ENCODE data around the gene NCAPG2.

NCAPG2 gene

DNA sequence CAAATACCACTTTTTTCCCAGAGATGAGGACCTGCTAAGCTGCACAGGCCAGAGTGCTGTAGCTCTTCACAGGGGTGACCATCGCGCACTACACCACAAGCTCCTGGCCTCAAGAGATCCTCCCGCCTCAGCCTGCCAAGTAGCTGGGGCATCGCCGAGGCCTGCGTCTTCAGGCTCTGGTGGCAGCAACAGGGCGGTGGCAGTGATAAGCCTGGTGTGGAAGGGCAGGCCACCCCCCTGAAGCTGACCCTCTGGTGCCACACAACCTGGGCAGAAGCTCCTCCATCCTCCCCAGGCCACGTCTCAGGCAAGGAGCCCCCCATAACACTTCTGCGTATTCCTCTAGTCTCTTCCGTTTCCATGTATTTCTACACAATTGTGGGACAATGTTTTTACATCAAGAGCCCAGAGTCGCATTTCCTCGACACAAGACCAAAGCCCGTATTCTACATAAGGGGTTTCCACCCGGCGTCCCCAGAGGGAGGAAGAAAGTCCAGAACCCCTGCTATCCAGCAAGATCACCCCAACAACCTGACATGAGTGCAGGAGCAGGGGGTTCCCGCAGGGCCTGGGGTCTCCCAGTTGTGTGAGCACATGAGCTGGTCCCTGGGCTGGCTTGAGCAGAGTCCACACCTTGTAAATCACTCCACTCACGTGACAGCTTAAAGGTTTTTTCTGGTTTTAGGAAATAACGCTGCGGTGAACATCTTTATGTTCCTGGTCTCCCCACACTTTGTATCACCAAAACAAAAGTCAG lies 37.6 kb upstream of the NCAPG2 start:
- ChIA-PET POLR2A (interaction anchor here (0.9 kb wide), 1 partner anchor 37 kb away, joined by 4 read pairs; the partner anchor contains the start of gene NCAPG2), CTCF (interaction anchor here (0.5 to 1.9 kb wide), 2 partner anchors 8 to 183 kb away, joined by 4 read pairs; no protein-coding TSS in a partner anchor)
- TF ChIP-seq ELF4 (IDR thresholded peaks at IDR 0.05): no peak
- TF ChIP-seq NFRKB (IDR thresholded peaks at IDR 0.05): no peak
- TF ChIP-seq FOXK2 (IDR thresholded peaks at IDR 0.05): no peak
- no peak for TF ChIP-seq ARNT (IDR thresholded peaks at IDR 0.05)
- no peak for TF ChIP-seq CTBP1 (IDR thresholded peaks at IDR 0.05; ENCODE audit: borderline replicate concordance)
- no peak for TF ChIP-seq LEF1 (IDR thresholded peaks at IDR 0.05; ENCODE audit: borderline replicate concordance)
- no peak for TF ChIP-seq TARDBP (IDR thresholded peaks at IDR 0.05)
- TF ChIP-seq L3MBTL2 (conservative IDR thresholded peaks at IDR 0.05): no peak
- no peak for TF ChIP-seq SUZ12 (IDR thresholded peaks at IDR 0.05)
- TF ChIP-seq SP1 (IDR thresholded peaks at IDR 0.05): no peak
- TF ChIP-seq ZNF384 (IDR thresholded peaks at IDR 0.05): no peak
- TF ChIP-seq FOXM1 (IDR thresholded peaks at IDR 0.05; ENCODE audit: borderline replicate concordance): no peak
- TF ChIP-seq FOXA1 (IDR thresholded peaks at IDR 0.05): no peak
- TF ChIP-seq, protein P1, sequence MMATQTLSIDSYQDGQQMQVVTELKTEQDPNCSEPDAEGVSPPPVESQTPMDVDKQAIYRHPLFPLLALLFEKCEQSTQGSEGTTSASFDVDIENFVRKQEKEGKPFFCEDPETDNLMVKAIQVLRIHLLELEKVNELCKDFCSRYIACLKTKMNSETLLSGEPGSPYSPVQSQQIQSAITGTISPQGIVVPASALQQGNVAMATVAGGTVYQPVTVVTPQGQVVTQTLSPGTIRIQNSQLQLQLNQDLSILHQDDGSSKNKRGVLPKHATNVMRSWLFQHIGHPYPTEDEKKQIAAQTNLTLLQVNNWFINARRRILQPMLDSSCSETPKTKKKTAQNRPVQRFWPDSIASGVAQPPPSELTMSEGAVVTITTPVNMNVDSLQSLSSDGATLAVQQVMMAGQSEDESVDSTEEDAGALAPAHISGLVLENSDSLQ (IDR thresholded peaks at IDR 0.05): no peak
- TF ChIP-seq BHLHE40 (IDR thresholded peaks at IDR 0.05; ENCODE audit: borderline replicate concordance): no peak
- no peak for TF ChIP-seq HDGF (IDR thresholded peaks at IDR 0.05; ENCODE audit: borderline replicate concordance)
- DNase-seq (ENCODE audit: extremely low spot score): no peak

DNA sequence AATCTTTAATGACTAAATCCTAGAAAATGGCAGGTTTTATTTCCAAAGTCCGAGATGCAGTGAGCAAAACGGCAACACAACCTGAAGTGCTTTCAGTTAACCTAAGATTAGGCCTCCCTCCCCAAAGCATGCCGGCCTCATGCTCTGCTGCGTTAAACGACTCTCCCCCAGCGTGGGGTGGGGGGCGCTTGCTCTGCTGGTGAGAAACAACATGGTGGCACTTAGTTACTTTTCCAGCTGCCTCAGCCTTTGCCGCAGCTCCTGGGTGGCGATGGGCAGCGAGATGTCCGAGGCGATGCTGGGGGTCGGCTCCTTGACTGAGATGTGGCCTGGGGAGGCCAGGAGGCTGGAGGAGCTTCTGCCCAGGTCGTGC lies 36.7 kb upstream of the NCAPG2 start:
- TF ChIP-seq CTBP1 (IDR thresholded peaks at IDR 0.05; ENCODE audit: borderline replicate concordance): no peak
- no peak for TF ChIP-seq FOXK2 (IDR thresholded peaks at IDR 0.05)
- no peak for TF ChIP-seq SUZ12 (IDR thresholded peaks at IDR 0.05)
- TF ChIP-seq HDGF (IDR thresholded peaks at IDR 0.05; ENCODE audit: borderline replicate concordance): no peak
- no peak for TF ChIP-seq TARDBP (IDR thresholded peaks at IDR 0.05)
- TF ChIP-seq NFRKB (IDR thresholded peaks at IDR 0.05): no peak
- TF ChIP-seq ELF4 (IDR thresholded peaks at IDR 0.05): no peak
- no peak for TF ChIP-seq FOXM1 (IDR thresholded peaks at IDR 0.05; ENCODE audit: borderline replicate concordance)
- TF ChIP-seq BHLHE40 (IDR thresholded peaks at IDR 0.05; ENCODE audit: borderline replicate concordance): no peak
- TF ChIP-seq SP1 (IDR thresholded peaks at IDR 0.05): no peak
- TF ChIP-seq, protein P1 (IDR thresholded peaks at IDR 0.05): no peak
- TF ChIP-seq ARNT (IDR thresholded peaks at IDR 0.05): no peak
- TF ChIP-seq ZNF384 (IDR thresholded peaks at IDR 0.05): no peak
- TF ChIP-seq L3MBTL2 (conservative IDR thresholded peaks at IDR 0.05): no peak
- no peak for TF ChIP-seq FOXA1 (IDR thresholded peaks at IDR 0.05)
- no peak for TF ChIP-seq LEF1 (IDR thresholded peaks at IDR 0.05; ENCODE audit: borderline replicate concordance)
- no peak for DNase-seq (ENCODE audit: extremely low spot score)
- ChIA-PET CTCF (interaction anchor here (1.9 kb wide), 1 partner anchor 7 kb away, joined by 4 read pairs; no protein-coding TSS in a partner anchor), POLR2A (no interaction called here)

DNA sequence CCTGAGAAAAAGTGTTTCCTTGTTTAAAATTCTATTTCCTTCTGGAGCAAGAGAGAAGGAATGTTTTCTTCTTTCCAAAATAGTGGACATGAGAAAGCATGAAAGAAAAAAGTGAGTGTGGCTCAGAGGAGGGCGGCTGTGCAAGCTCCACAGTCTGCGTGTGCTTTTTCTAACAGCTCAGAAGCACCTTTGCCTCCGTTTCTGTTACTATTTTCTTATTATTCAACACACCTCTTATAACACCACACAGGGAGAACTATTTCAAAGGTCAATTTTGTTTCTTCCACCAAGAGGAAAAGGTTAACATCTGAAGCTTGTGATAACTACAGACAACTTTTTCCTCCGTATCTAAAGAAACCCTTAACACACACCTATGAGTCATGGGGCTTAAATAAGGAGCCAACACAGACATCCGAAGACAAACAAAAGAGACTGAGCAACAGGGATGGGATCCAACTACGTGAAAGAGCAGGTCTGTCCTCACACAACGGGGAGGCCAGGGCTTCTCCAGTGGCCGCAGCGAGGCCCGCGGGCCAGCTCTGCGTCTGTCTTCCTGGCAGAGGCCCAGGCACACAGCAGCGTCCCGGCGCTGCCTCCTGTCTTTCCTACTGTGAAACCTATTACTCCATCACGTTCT lies 36.2 kb upstream of the NCAPG2 start:
- ChIA-PET POLR2A (no interaction called here), CTCF (interaction anchor here (0.6 kb wide), 1 partner anchor 86 kb away, joined by 3 read pairs; no protein-coding TSS in a partner anchor)
- DNase-seq (ENCODE audit: extremely low spot score): no peak
- TF ChIP-seq, protein P1 (IDR thresholded peaks at IDR 0.05): no peak
- TF ChIP-seq NFRKB (IDR thresholded peaks at IDR 0.05) (no peak), ELF4 (IDR thresholded peaks at IDR 0.05) (no peak), TARDBP (IDR thresholded peaks at IDR 0.05) (no peak), FOXM1 (IDR thresholded peaks at IDR 0.05; ENCODE audit: borderline replicate concordance) (no peak), L3MBTL2 (conservative IDR thresholded peaks at IDR 0.05) (no peak), ARNT (IDR thresholded peaks at IDR 0.05) (no peak), BHLHE40 (IDR thresholded peaks at IDR 0.05; ENCODE audit: borderline replicate concordance) (no peak), HDGF (IDR thresholded peaks at IDR 0.05; ENCODE audit: borderline replicate concordance) (no peak), FOXA1 (IDR thresholded peaks at IDR 0.05) (no peak)

GRCh38 chr7:158740013-158740656 lies 35.5 kb upstream of the NCAPG2 start:
- CTCF ChIA-PET: interaction anchor here (0.6 kb wide), 1 partner anchor 87 kb away, joined by 3 read pairs; no protein-coding TSS in a partner anchor

GRCh38 chr7:158738841-158739240 lies 34.2 kb upstream of the NCAPG2 start:
- ChIA-PET CTCF (no interaction called here), POLR2A (no interaction called here)
- no peak for DNase-seq (ENCODE audit: extremely low spot score)
- TF ChIP-seq FOXA1 (IDR thresholded peaks at IDR 0.05) (no peak), FOXM1 (IDR thresholded peaks at IDR 0.05; ENCODE audit: borderline replicate concordance) (no peak), FOXK2 (IDR thresholded peaks at IDR 0.05) (no peak), ARNT (IDR thresholded peaks at IDR 0.05) (no peak), ZNF384 (IDR thresholded peaks at IDR 0.05) (no peak), TARDBP (IDR thresholded peaks at IDR 0.05) (no peak), L3MBTL2 (conservative IDR thresholded peaks at IDR 0.05) (no peak), LEF1 (IDR thresholded peaks at IDR 0.05; ENCODE audit: borderline replicate concordance) (no peak)
- TF ChIP-seq, protein P1 (IDR thresholded peaks at IDR 0.05): no peak

More at GRCh38 chr7:158740013-158740656, 35.5 kb upstream of the NCAPG2 start:
- POLR2A ChIA-PET: no interaction called here
- DNase-seq (ENCODE audit: extremely low spot score): no peak
- no peak for TF ChIP-seq ELF4 (IDR thresholded peaks at IDR 0.05)
- TF ChIP-seq ARNT (IDR thresholded peaks at IDR 0.05): no peak

Measured in HEK293T (cell line).